DOHH2 (cell line): ENCODE results near the gene HNRNPAB.
A peak's percentile ranks its signal among the peaks of the same experiment; 100 is the strongest.
"Not testable (repeated sequence)": the region's sequence is repeated elsewhere in the genome, so short reads cannot be mapped to it uniquely, and the experiment has no call there.

Experiments
- H3F3A ChIP-seq: fragments of 200-600 bp; sonication (generic), shearing (Covaris generic); 2 replicates; pipeline ENCODE4 v1.6.0; 2016; ENCODE audit warnings: antibody characterized with exemption, mild to moderate bottlenecking; ENCODE audit not compliant: control insufficient read depth, insufficient read depth
- H3K27ac ChIP-seq: fragments of 200-600 bp; sonication (generic); 2 replicates; pipeline ENCODE4 v1.5.1; 2014; ENCODE audit warnings: low read depth, mild to moderate bottlenecking, low read length, moderate library complexity
- H3K27me3 ChIP-seq: fragments of 200-600 bp; sonication (generic); 2 replicates; pipeline ENCODE4 v1.6.1; 2014; ENCODE audit warnings: mild to moderate bottlenecking, low read length, mixed read lengths; ENCODE audit not compliant: control insufficient read depth
- H3K36me3 ChIP-seq: fragments of 200-600 bp; sonication (generic); 2 replicates; pipeline ENCODE4 v1.6.1; 2014; ENCODE audit warnings: mild to moderate bottlenecking, low read length, moderate library complexity, mixed read lengths; ENCODE audit not compliant: control insufficient read depth
- H3K4me1 ChIP-seq: fragments of 200-600 bp; sonication (generic); 2 replicates; pipeline ENCODE4 v1.6.1; 2014; ENCODE audit warnings: mild to moderate bottlenecking, low read length, mixed read lengths; ENCODE audit not compliant: control insufficient read depth
- H3K4me2 ChIP-seq: fragments of 200-600 bp; sonication (generic); 2 replicates; pipeline ENCODE4 v1.6.0; 2014; ENCODE audit warnings: mild to moderate bottlenecking, low read length, moderate library complexity
- H3K4me3 ChIP-seq: fragments of 200-600 bp; sonication (generic); 2 replicates; pipeline ENCODE4 v1.5.1; 2014; ENCODE audit warnings: mild to moderate bottlenecking, low read length, mixed read lengths
- H3K79me2 ChIP-seq: fragments of 200-600 bp; sonication (generic); 2 replicates; pipeline ENCODE4 v1.6.1; 2014; ENCODE audit warnings: mild to moderate bottlenecking, low read length, mixed read lengths; ENCODE audit not compliant: control insufficient read depth
- H3K9me2 ChIP-seq: fragments of 200-600 bp; sonication (generic); replicated peaks from 2 replicates; pipeline ENCODE4 v1.6.1; 2014; ENCODE audit warnings: mild to moderate bottlenecking, low read length, mixed read lengths; ENCODE audit not compliant: control insufficient read depth
- H3K9me3 ChIP-seq: fragments of 200-600 bp; sonication (generic); 2 replicates; pipeline ENCODE4 v1.6.1; 2014; ENCODE audit warnings: antibody characterized with exemption, low read length, mixed read lengths; ENCODE audit not compliant: control insufficient read depth, insufficient read depth
- H4K20me1 ChIP-seq: fragments of 200-600 bp; sonication (generic); 2 replicates; pipeline ENCODE4 v1.6.0; 2014; ENCODE audit warnings: low read depth, mild to moderate bottlenecking, antibody characterized with exemption, low read length, moderate library complexity; ENCODE audit not compliant: control insufficient read depth, insufficient read depth
- CTCF ChIP-seq: fragments of 200-600 bp; sonication (generic); IDR thresholded peaks from one replicate; pipeline ENCODE4 v1.5.1; 2014; ENCODE audit warnings: antibody characterized with exemption, mild to moderate bottlenecking, low read depth, low read length; ENCODE audit not compliant: poor library complexity, severe bottlenecking
- EZH2phosphoT487 ChIP-seq: fragments of 200-600 bp; sonication (generic); IDR thresholded peaks from 2 replicates; pipeline ENCODE4 v1.6.1; 2017; ENCODE audit warnings: borderline replicate concordance, mild to moderate bottlenecking, antibody characterized with exemption, low read length, moderate library complexity, mixed read lengths

HNRNPAB gene

GRCh38 chr5:178252258-178252657, 47.9 kb downstream of the HNRNPAB start:
- Histone ChIP-seq H3K4me1 (peaks cover 100% of the 10 kb centered on the region), H3K9me3 (no peaks in the 10 kb centered on the region), H3K27me3 (no peaks in the 10 kb centered on the region), H4K20me1 (no peaks in the 10 kb centered on the region), H3K27ac (peak overlapping the region; percentile 96), H3K4me2 (peak overlapping the region; percentile 58), H3K4me3 (peak overlapping the region; percentile 52), H3K9me2 (no peaks in the 10 kb centered on the region), H3K79me2 (peaks cover 21% of the 10 kb centered on the region), H3K36me3 (no peaks in the 10 kb centered on the region), H3F3A (peaks cover 18% of the 10 kb centered on the region)
- no peak for TF ChIP-seq EZH2phosphoT487
- TF ChIP-seq CTCF: no peak

GRCh38 chr5:178253632-178254031, 49.3 kb downstream of the HNRNPAB start:
- H3K4me2 ChIP-seq, H3K4me3 ChIP-seq, H4K20me1 ChIP-seq, H3K27me3 ChIP-seq, H3K9me2 ChIP-seq, H3K9me3 ChIP-seq, H3K36me3 ChIP-seq: not testable (repeated sequence)
- Histone ChIP-seq H3K4me1 (peaks cover 99% of the 10 kb centered on the region), H3K79me2 (peaks cover 24% of the 10 kb centered on the region), H3F3A (peaks cover 18% of the 10 kb centered on the region), H3K27ac (peak overlapping the region; percentile 96)

DNA sequence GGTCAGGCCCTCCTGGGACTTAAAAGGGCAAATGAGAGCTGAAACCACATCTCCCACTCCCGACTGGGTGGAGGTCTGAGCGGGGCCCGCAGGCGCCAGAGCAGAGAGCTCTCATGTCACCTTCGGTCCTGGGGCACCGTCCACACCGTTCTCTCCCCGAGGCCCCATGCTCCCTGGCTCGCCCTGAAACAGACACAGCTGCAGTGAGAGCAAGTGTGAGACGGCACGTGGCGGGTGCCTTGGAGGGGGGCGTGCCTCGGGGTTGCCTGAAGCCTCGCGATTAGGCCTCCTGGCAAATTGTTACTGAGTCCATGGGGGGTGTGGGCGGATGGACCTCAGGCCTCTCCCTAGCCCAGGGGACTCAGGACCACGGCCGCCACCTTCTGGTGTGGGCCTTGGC, 52.4 kb downstream of the HNRNPAB start:
- no peaks in the 10 kb centered on the region for H4K20me1 ChIP-seq
- H3K79me2 ChIP-seq: peaks cover 24% of the 10 kb centered on the region
- H3K4me3 ChIP-seq: peak overlapping the region; percentile 67
- H3F3A ChIP-seq: no peaks in the 10 kb centered on the region; the same call in 1 of the 2 replicates
- no peaks in the 10 kb centered on the region for H3K36me3 ChIP-seq
- peak overlapping the region; percentile 66 for H3K4me2 ChIP-seq
- H3K9me3 ChIP-seq: no peaks in the 10 kb centered on the region
- H3K9me2 ChIP-seq: no peaks in the 10 kb centered on the region
- peaks cover 72% of the 10 kb centered on the region for H3K4me1 ChIP-seq
- H3K27me3 ChIP-seq: no peaks in the 10 kb centered on the region
- no peak for TF ChIP-seq CTCF
- no peak for TF ChIP-seq EZH2phosphoT487
- H3K27ac ChIP-seq: peak overlapping the region; percentile 96

- no peaks in the 10 kb centered on the region for H4K20me1 ChIP-seq
- H3F3A ChIP-seq: no peaks in the 10 kb centered on the region; the same call in 1 of the 2 replicates
- peak overlapping the region; percentile 67 for H3K4me3 ChIP-seq
- H3K36me3 ChIP-seq: no peaks in the 10 kb centered on the region
- H3K79me2 ChIP-seq: peaks cover 24% of the 10 kb centered on the region
- no peaks in the 10 kb centered on the region for H3K9me3 ChIP-seq
- H3K27me3 ChIP-seq: no peaks in the 10 kb centered on the region
- H3K4me2 ChIP-seq: peak overlapping the region; percentile 66
- H3K27ac ChIP-seq: peak overlapping the region; percentile 96
- H3K4me1 ChIP-seq: peaks cover 63% of the 10 kb centered on the region
- H3K9me2 ChIP-seq: no peaks in the 10 kb centered on the region
- TF ChIP-seq CTCF (no peak), EZH2phosphoT487 (no peak)
These were observed 53.3 kb downstream of the HNRNPAB start for GRCh38 chr5:178257650-178258049.
